ENCODE results near the gene CLEC3B.

GRCh38 chr3:44981751-44982150 lies 44.4 kb upstream of the CLEC3B start:
- TF ChIP-seq CTCF (IDR thresholded peaks at IDR 0.05) (no peak), POLR2AphosphoS5 (IDR thresholded peaks at IDR 0.05) (no peak)
